Neural cell (in vitro differentiated cells): Measurements from ENCODE around the gene MSX2. TPM values are rescaled to one million over a fixed set of nuclear protein-coding genes. Genes with fewer than 3 reads are reported as not detected.

ENCODE experiments used
- H2AFZ ChIP-seq: fragments of 200-600, 300-800 bp; sonication (generic), shearing (Covaris generic); 2 replicates; pipeline ENCODE4 v1.6.0; 2014; ENCODE audit warnings: low read depth, mild to moderate bottlenecking, antibody characterized with exemption, low read length, moderate library complexity
- H3F3A ChIP-seq: fragments of 200-600 bp; shearing (Covaris generic); 2 replicates; pipeline ENCODE4 v1.6.1; 2016; ENCODE audit warnings: mild to moderate bottlenecking, moderate library complexity, mixed read lengths, antibody characterized with exemption, low read length; ENCODE audit not compliant: insufficient read depth, poor library complexity, severe bottlenecking
- H3K27ac ChIP-seq: fragments of 200-600, 300-800 bp; sonication (generic), shearing (Covaris generic); 2 replicates; pipeline ENCODE4 v1.5.1; 2014; ENCODE audit warnings: mild to moderate bottlenecking, low read length, moderate library complexity
- H3K27me3 ChIP-seq: fragments of 300-800, 200-600 bp; sonication (generic), shearing (Covaris generic); 2 replicates; pipeline ENCODE4 v1.6.0; 2014; ENCODE audit warnings: mild to moderate bottlenecking, low read depth, low read length, moderate library complexity; ENCODE audit not compliant: insufficient read depth
- H3K36me3 ChIP-seq: fragments of 300-800, 200-600 bp; sonication (generic), shearing (Covaris generic); 2 replicates; pipeline ENCODE4 v1.5.1; 2014; ENCODE audit warnings: mild to moderate bottlenecking, antibody characterized with exemption, low read length, moderate library complexity; ENCODE audit not compliant: insufficient read depth
- H3K4me2 ChIP-seq: fragments of 300-800, 200-600 bp; sonication (generic), shearing (Covaris generic); 2 replicates; pipeline ENCODE4 v1.6.0; 2014; ENCODE audit warnings: mild to moderate bottlenecking, low read length
- H3K4me3 ChIP-seq: fragments of 300-800, 200-600 bp; sonication (generic), shearing (Covaris generic); 2 replicates; pipeline ENCODE4 v1.5.1; 2014; ENCODE audit warnings: mild to moderate bottlenecking, low read length, moderate library complexity
- H3K79me2 ChIP-seq: fragments of 200-600 bp; shearing (Covaris generic); replicated peaks from 2 replicates; pipeline ENCODE4 v1.6.0; 2014; ENCODE audit warnings: mild to moderate bottlenecking, low read length, moderate library complexity; ENCODE audit not compliant: insufficient read depth
- H3K9ac ChIP-seq: fragments of 300-800, 200-600 bp; sonication (generic), shearing (Covaris generic); 2 replicates; pipeline ENCODE4 v1.6.1; 2016; ENCODE audit warnings: mild to moderate bottlenecking, low read length, mixed read lengths
- H3K9me2 ChIP-seq: fragments of 200-600 bp; shearing (Covaris generic); 2 replicates; pipeline ENCODE4 v1.6.1; 2016; ENCODE audit warnings: mild to moderate bottlenecking, low read length, mixed read lengths; ENCODE audit not compliant: insufficient read depth
- H3K9me3 ChIP-seq: fragments of 200-600, 300-800 bp; sonication (generic), shearing (Covaris generic); 2 replicates; pipeline ENCODE4 v1.6.1; 2016; ENCODE audit warnings: mild to moderate bottlenecking, mixed run types, low read length, moderate library complexity, mixed read lengths
- H4K20me1 ChIP-seq: fragments of 200-600 bp; shearing (Covaris generic); 2 replicates; pipeline ENCODE4 v1.6.1; 2016; ENCODE audit warnings: mild to moderate bottlenecking, mixed run types; ENCODE audit not compliant: insufficient read depth
- EP300 ChIP-seq: fragments of 450-650 bp; conservative IDR thresholded peaks from 2 replicates; pipeline ENCODE4 v1.6.1; 2014; ENCODE audit warnings: antibody characterized with exemption, mild to moderate bottlenecking, moderate library complexity; ENCODE audit not compliant: poor library complexity, severe bottlenecking
- EZH2 ChIP-seq: fragments of 200-600, 300-800 bp; shearing (Covaris generic), sonication (generic); IDR thresholded peaks from 2 replicates; pipeline ENCODE4 v1.6.1; 2014; ENCODE audit warnings: antibody characterized with exemption, low read length, borderline replicate concordance, mild to moderate bottlenecking; ENCODE audit not compliant: insufficient read depth, poor library complexity, severe bottlenecking
- MXI1 ChIP-seq: fragments of 450-650 bp; conservative IDR thresholded peaks from 2 replicates; pipeline ENCODE4 v1.6.1; 2014; ENCODE audit warnings: antibody characterized with exemption, mild to moderate bottlenecking; ENCODE audit not compliant: poor library complexity, severe bottlenecking
- POLR2AphosphoS5 ChIP-seq: IDR thresholded peaks from 2 replicates; pipeline ENCODE4 v1.6.1; 2012
- RAD21 ChIP-seq: fragments of 450-650 bp; conservative IDR thresholded peaks from 2 replicates; pipeline ENCODE4 v1.6.1; 2014; ENCODE audit warnings: antibody characterized with exemption, mild to moderate bottlenecking, moderate library complexity
- REST ChIP-seq: IDR thresholded peaks from 2 replicates; pipeline ENCODE4 v1.6.1; 2012; ENCODE audit warnings: borderline replicate concordance
- SMC3 ChIP-seq: fragments of 450-650 bp; conservative IDR thresholded peaks from 2 replicates; pipeline ENCODE4 v1.6.1; 2014; ENCODE audit warnings: antibody characterized with exemption, mild to moderate bottlenecking, moderate library complexity; ENCODE audit not compliant: poor library complexity
- TAF1 ChIP-seq: IDR thresholded peaks from 2 replicates; pipeline ENCODE4 v1.6.1; 2012; ENCODE audit warnings: low read depth
- polyA plus RNA-seq: library from polyadenylated mRNA; depleted of rRNA; stranded (reverse); fragments of >200 nt; gene quantifications from 2 replicates; pipeline ENCODE4 v1.2.3, GENCODE V29; 2014
- small RNA-seq, 3 experiments: library from RNA; depleted of rRNA; stranded (forward); fragments of <200 nt; gene quantifications; one replicate each; pipeline ENCODE3, GENCODE V24; 2012
- TF ChIP-seq, protein P1 (sequence below): fragments of 450-650 bp; IDR thresholded peaks from 2 replicates; pipeline ENCODE4 v1.5.1; 2014; ENCODE audit warnings: antibody characterized with exemption, mild to moderate bottlenecking, moderate library complexity; ENCODE audit not compliant: poor library complexity, severe bottlenecking

MSX2 gene
- polyA plus RNA-seq, 1 donor from 2014 or later: not detected

DNA sequence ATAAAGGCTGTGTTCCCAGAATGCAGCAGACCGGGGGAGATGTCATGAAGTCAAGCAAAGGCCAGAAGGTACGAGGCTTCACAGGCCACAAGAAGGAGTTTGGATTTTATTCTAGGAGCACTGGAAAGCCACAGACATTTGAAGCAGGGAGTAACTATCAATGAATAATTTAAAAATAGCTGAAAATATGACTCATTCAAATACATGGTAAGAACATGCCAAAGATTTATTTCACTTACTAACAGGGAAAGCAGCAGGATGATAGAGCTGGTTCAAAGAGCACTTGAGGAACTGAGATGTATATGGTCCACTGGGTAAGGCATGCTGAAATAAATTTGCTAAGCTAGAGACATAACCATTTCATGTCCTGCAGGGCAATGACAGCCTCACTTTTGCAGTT is 53.2 kb downstream of the MSX2 start:
- H3K9me2 ChIP-seq: no peaks in the 10 kb centered on the region
- H3K9me3 ChIP-seq: no peaks in the 10 kb centered on the region
- H3K27me3 ChIP-seq: no peaks in the 10 kb centered on the region
- no peak overlapping the region for H3K27ac ChIP-seq
- no peak overlapping the region for H2AFZ ChIP-seq
- H3K79me2 ChIP-seq: no peaks in the 10 kb centered on the region
- no peaks in the 10 kb centered on the region for H4K20me1 ChIP-seq
- TF ChIP-seq MXI1: no peak
- TF ChIP-seq REST: no peak
- TF ChIP-seq, protein P1, sequence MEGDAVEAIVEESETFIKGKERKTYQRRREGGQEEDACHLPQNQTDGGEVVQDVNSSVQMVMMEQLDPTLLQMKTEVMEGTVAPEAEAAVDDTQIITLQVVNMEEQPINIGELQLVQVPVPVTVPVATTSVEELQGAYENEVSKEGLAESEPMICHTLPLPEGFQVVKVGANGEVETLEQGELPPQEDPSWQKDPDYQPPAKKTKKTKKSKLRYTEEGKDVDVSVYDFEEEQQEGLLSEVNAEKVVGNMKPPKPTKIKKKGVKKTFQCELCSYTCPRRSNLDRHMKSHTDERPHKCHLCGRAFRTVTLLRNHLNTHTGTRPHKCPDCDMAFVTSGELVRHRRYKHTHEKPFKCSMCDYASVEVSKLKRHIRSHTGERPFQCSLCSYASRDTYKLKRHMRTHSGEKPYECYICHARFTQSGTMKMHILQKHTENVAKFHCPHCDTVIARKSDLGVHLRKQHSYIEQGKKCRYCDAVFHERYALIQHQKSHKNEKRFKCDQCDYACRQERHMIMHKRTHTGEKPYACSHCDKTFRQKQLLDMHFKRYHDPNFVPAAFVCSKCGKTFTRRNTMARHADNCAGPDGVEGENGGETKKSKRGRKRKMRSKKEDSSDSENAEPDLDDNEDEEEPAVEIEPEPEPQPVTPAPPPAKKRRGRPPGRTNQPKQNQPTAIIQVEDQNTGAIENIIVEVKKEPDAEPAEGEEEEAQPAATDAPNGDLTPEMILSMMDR: no peak
- TF ChIP-seq TAF1: no peak
- no peak for TF ChIP-seq EP300
- TF ChIP-seq EZH2: no peak
- TF ChIP-seq SMC3: no peak
- no peak for TF ChIP-seq RAD21
- no peak for TF ChIP-seq POLR2AphosphoS5
- no peaks in the 10 kb centered on the region for H3K36me3 ChIP-seq
- H3K4me2 ChIP-seq: no peak overlapping the region
- H3K9ac ChIP-seq: no peak overlapping the region
- no peaks in the 10 kb centered on the region for H3F3A ChIP-seq
- no peak overlapping the region for H3K4me3 ChIP-seq

Small RNA genes lying within 50 kb of the gene (small RNA-seq; reads per million reads assigned to genes)
- gene MIR4634: 0 reads per million in 3 experiments
